Measurements from ENCODE around the gene ZGPAT.

DNA sequence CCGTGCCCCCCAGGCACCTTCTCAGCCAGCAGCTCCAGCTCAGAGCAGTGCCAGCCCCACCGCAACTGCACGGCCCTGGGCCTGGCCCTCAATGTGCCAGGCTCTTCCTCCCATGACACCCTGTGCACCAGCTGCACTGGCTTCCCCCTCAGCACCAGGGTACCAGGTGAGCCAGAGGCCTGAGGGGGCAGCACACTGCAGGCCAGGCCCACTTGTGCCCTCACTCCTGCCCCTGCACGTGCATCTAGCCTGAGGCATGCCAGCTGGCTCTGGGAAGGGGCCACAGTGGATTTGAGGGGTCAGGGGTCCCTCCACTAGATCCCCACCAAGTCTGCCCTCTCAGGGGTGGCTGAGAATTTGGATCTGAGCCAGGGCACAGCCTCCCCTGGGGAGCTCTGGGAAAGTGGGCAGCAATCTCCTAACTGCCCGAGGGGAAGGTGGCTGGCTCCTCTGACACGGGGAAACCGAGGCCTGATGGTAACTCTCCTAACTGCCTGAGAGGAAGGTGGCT lies 10.4 kb upstream of the ZGPAT start:
- TF ChIP-seq, protein P1, sequence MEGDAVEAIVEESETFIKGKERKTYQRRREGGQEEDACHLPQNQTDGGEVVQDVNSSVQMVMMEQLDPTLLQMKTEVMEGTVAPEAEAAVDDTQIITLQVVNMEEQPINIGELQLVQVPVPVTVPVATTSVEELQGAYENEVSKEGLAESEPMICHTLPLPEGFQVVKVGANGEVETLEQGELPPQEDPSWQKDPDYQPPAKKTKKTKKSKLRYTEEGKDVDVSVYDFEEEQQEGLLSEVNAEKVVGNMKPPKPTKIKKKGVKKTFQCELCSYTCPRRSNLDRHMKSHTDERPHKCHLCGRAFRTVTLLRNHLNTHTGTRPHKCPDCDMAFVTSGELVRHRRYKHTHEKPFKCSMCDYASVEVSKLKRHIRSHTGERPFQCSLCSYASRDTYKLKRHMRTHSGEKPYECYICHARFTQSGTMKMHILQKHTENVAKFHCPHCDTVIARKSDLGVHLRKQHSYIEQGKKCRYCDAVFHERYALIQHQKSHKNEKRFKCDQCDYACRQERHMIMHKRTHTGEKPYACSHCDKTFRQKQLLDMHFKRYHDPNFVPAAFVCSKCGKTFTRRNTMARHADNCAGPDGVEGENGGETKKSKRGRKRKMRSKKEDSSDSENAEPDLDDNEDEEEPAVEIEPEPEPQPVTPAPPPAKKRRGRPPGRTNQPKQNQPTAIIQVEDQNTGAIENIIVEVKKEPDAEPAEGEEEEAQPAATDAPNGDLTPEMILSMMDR (IDR thresholded peaks at IDR 0.05) = no peak
- no peak for TF ChIP-seq EZH2 (IDR thresholded peaks at IDR 0.05; ENCODE audit: borderline replicate concordance, insufficient read depth, low read depth, low read length, poor library complexity, severe bottlenecking)
